ENCODE measurements around the gene PKD1L1.
"Not testable (repeated sequence)": the region's sequence is repeated elsewhere in the genome, so short reads cannot be mapped to it uniquely, and the experiment has no call there.

The PKD1L1 gene

DNA sequence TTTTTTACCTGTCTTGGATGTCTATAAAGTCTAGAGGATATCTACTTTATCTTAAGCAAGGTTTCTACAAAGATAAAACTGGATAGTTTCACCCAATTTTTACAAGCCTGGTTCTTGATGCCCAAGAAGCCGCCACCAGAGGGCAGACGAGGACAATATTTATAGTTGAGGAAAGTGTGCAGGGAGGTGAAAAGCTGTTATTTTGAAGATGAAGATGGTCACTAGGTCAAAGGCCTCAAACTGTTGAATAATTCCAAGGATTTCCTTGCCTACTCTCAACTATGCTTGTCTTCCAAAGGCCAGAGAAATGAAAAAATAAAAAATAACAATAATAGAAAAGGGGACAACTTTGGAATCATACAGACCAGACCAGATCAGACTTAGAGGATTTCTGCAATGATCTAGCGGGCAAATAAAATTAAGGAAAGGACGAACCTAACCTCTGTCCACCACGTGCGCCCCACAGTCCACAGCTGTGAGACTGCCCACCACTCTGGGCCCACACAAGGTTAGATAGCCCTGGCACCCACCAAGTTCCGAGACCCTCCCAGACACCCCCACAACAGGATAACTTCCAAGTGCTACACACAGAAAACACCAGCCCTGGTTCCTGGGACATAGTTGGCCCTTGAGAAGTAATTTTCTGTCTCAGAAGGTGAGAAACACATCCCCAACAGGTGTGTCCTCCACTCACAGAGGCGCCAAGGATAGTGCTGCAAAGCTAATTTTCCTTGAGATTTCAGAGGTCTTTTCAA is 2.8 kb downstream of the PKD1L1 start:
- H3K36me3 ChIP-seq (ENCODE audit: low read depth): no peaks in the 10 kb centered on the region
- no peak overlapping the region for H3K27ac ChIP-seq (ENCODE audit: poor library complexity, severe bottlenecking)
- no peaks in the 10 kb centered on the region for H3K27me3 ChIP-seq (ENCODE audit: insufficient read depth, poor library complexity, severe bottlenecking)
- no peaks in the 10 kb centered on the region for H3K9me3 ChIP-seq (ENCODE audit: severe bottlenecking)
- ATAC-seq (ENCODE audit: low read depth): peak; percentile 54
- peaks cover 13% of the 10 kb centered on the region for H3K4me1 ChIP-seq (ENCODE audit: insufficient read depth, poor library complexity, severe bottlenecking)
- no peak overlapping the region for H3K4me3 ChIP-seq (ENCODE audit: severe bottlenecking)
- no peak for DNase-seq (ENCODE audit: low spot score)
- TF ChIP-seq, protein P1, sequence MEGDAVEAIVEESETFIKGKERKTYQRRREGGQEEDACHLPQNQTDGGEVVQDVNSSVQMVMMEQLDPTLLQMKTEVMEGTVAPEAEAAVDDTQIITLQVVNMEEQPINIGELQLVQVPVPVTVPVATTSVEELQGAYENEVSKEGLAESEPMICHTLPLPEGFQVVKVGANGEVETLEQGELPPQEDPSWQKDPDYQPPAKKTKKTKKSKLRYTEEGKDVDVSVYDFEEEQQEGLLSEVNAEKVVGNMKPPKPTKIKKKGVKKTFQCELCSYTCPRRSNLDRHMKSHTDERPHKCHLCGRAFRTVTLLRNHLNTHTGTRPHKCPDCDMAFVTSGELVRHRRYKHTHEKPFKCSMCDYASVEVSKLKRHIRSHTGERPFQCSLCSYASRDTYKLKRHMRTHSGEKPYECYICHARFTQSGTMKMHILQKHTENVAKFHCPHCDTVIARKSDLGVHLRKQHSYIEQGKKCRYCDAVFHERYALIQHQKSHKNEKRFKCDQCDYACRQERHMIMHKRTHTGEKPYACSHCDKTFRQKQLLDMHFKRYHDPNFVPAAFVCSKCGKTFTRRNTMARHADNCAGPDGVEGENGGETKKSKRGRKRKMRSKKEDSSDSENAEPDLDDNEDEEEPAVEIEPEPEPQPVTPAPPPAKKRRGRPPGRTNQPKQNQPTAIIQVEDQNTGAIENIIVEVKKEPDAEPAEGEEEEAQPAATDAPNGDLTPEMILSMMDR (IDR thresholded peaks at IDR 0.05; ENCODE audit: poor library complexity, severe bottlenecking): peak; percentile 88

DNA sequence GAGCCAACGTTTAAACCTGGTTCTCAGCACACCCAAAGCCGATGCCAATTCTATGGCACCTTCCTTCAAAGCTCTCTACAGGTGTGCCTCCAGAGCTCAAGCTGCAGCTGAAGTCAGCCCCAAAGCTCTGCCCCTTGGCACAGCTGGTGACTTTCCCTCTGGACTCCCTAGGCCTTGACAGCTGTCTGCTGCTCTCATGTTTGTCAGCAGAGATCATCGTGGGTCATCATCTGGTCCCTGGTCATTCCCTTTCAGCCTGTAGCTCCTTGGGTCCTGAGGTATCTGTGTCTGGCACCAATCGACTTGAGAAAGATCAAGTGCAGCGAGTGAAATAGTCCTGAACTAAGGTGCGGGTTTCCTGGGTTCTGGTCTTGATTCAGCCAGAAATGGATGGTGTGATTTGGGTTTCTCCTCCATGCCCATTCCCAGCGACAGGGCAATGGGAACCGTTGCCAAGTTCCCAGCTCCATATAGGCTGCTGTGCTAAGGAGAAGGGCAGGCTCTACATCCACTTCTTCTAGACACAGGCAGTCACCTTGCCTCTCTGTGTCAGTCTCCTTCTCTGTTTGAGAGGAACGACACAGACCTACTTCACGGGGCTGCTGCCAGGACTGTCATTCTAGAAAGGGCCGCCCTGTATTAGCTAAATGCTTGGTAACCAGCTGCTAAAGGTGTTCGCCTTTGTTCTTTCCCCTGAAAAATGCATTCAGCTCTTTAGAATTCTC is 3.6 kb downstream of the PKD1L1 start:
- H3K4me1 ChIP-seq (ENCODE audit: insufficient read depth, poor library complexity, severe bottlenecking): peaks cover 13% of the 10 kb centered on the region
- H3K27ac ChIP-seq (ENCODE audit: poor library complexity, severe bottlenecking): no peak overlapping the region
- ATAC-seq (ENCODE audit: low read depth) (no peak), DNase-seq (ENCODE audit: low spot score) (no peak)
- no peaks in the 10 kb centered on the region for H3K27me3 ChIP-seq (ENCODE audit: insufficient read depth, poor library complexity, severe bottlenecking)
- H3K9me3 ChIP-seq (ENCODE audit: severe bottlenecking): no peaks in the 10 kb centered on the region
- TF ChIP-seq, protein P1 (IDR thresholded peaks at IDR 0.05; ENCODE audit: poor library complexity, severe bottlenecking): no peak
- H3K36me3 ChIP-seq (ENCODE audit: low read depth): no peaks in the 10 kb centered on the region
- no peak overlapping the region for H3K4me3 ChIP-seq (ENCODE audit: severe bottlenecking)

DNA sequence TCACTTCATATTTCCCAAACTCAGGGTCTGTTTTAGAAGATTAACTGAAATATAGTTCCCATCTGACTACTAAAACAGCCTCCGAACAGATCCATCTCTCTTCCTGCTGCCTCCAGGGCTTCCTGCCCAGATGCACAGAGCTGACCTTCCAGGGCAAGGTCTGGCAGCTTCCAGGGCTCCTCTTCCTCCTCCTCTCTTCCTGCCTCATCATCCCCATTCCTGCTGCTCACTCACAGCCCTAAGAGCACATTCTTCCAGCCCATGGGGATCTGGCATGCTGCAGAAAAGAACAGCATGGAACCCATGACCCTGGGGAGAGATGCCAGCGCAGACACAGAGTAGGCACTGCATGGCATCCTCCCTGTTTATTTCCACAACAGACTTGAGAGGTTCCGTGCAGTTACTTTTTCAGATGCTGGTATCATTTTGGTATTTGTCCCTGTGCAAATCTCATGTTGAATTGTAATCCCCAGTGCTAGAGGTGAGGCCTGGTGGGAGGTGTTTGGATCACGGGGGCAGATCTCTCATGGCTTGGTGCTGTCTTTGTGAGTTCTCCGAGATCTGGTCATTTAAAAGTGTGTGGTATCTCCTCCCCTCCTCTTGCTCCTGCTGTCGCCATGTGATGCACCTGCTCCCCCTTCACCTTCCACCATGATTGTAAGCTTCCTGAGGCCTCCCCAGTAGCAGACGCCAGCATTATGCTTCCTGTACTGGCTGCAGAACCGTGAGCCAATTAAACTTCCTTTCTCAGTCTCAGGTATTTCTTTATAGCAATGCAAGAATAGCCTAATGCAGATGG is 4.4 kb downstream of the PKD1L1 start:
- ATAC-seq (ENCODE audit: low read depth): no peak
- no peak overlapping the region for H3K27ac ChIP-seq (ENCODE audit: poor library complexity, severe bottlenecking)
- H3K36me3 ChIP-seq (ENCODE audit: low read depth): no peaks in the 10 kb centered on the region
- TF ChIP-seq, protein P1 (IDR thresholded peaks at IDR 0.05; ENCODE audit: poor library complexity, severe bottlenecking): no peak
- no peak for DNase-seq (ENCODE audit: low spot score)
- no peaks in the 10 kb centered on the region for H3K9me3 ChIP-seq (ENCODE audit: severe bottlenecking)
- peaks cover 13% of the 10 kb centered on the region for H3K4me1 ChIP-seq (ENCODE audit: insufficient read depth, poor library complexity, severe bottlenecking)
- H3K4me3 ChIP-seq (ENCODE audit: severe bottlenecking): no peak overlapping the region
- H3K27me3 ChIP-seq (ENCODE audit: insufficient read depth, poor library complexity, severe bottlenecking): no peaks in the 10 kb centered on the region

DNA sequence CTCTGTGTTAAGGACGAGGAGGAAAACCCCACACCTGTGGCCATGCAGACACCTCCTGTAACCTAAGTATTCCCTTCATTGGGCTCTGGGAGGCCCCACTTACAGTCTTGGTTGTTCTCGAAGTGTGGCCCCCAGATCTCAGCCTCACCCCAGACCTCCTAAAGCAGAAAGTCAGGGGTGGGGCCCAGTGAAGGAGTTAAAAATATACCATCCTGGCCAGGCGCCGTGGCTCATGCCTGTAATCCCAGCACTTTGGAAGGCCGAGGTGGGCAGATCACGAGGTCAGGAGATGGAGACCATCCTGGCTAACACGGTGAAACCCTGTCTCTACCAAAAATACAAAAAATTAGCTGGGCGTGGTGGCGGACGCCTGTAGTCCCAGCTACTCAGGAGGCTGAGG is 5.6 kb downstream of the PKD1L1 start:
- peaks cover 13% of the 10 kb centered on the region for H3K4me1 ChIP-seq (ENCODE audit: insufficient read depth, poor library complexity, severe bottlenecking)
- not testable (repeated sequence) for H3K27me3 ChIP-seq (ENCODE audit: insufficient read depth, poor library complexity, severe bottlenecking); H3K36me3 ChIP-seq (ENCODE audit: low read depth); H3K27ac ChIP-seq (ENCODE audit: poor library complexity, severe bottlenecking); ATAC-seq (ENCODE audit: low read depth); H3K9me3 ChIP-seq (ENCODE audit: severe bottlenecking); DNase-seq (ENCODE audit: low spot score); H3K4me3 ChIP-seq (ENCODE audit: severe bottlenecking)

DNA sequence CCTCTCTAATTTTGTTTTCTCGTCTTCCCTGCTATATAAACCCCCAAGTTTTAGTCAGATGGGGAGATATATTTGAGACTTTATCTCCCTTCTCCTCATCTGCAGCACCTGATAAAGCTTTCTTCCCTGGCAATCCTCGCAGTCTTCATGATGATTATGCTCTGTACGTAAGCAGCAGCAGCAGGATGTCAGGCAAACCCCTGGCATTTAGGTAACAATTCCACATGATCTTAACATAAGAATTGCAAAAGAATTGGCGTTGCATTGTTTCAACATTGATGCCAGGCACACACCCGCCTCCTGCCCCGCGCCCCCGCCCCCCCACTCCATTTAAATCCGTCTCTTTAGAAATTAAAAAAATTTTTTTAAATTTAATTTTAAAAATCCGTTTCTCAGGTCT is 6.1 kb downstream of the PKD1L1 start:
- Histone ChIP-seq H3K36me3 (ENCODE audit: low read depth) (no peaks in the 10 kb centered on the region), H3K4me1 (ENCODE audit: insufficient read depth, poor library complexity, severe bottlenecking) (peaks cover 13% of the 10 kb centered on the region), H3K9me3 (ENCODE audit: severe bottlenecking) (no peaks in the 10 kb centered on the region), H3K27ac (ENCODE audit: poor library complexity, severe bottlenecking) (peak overlapping the region; percentile 60), H3K27me3 (ENCODE audit: insufficient read depth, poor library complexity, severe bottlenecking) (no peaks in the 10 kb centered on the region), H3K4me3 (ENCODE audit: severe bottlenecking) (no peak overlapping the region)
- TF ChIP-seq, protein P1 (IDR thresholded peaks at IDR 0.05; ENCODE audit: poor library complexity, severe bottlenecking): no peak
- no peak for ATAC-seq (ENCODE audit: low read depth)
- DNase-seq (ENCODE audit: low spot score): no peak
